Trophoblast cell (in vitro differentiated cells and primary cell): ENCODE measurements around the gene AXIN1.
A peak's percentile ranks its signal among the peaks of the same experiment; 100 is the strongest.

Experiments
- DNase-seq, 2 donors: peaks; one replicate each; pipeline ENCODE4 v3.0.0-alpha.2; 2016
- H2AFZ ChIP-seq: 2 replicates; pipeline ENCODE4 v1.6.1; 2013; ENCODE audit warnings: low read length, moderate library complexity, mild to moderate bottlenecking; ENCODE audit not compliant: insufficient read depth, poor library complexity
- H2AK5ac ChIP-seq: 2 replicates; pipeline ENCODE4 v1.6.1; 2013; ENCODE audit warnings: mild to moderate bottlenecking, low read length
- H2BK120ac ChIP-seq: 2 replicates; pipeline ENCODE4 v1.6.1; 2013; ENCODE audit warnings: low read length, mild to moderate bottlenecking, moderate library complexity; ENCODE audit not compliant: insufficient read depth, poor library complexity
- H2BK12ac ChIP-seq: 2 replicates; pipeline ENCODE4 v1.6.1; 2013; ENCODE audit warnings: mild to moderate bottlenecking, low read length, moderate library complexity
- H2BK5ac ChIP-seq: 2 replicates; pipeline ENCODE4 v1.6.1; 2013; ENCODE audit warnings: low read length, low read depth, moderate library complexity, mild to moderate bottlenecking; ENCODE audit not compliant: poor library complexity
- H3K14ac ChIP-seq: 2 replicates; pipeline ENCODE4 v1.6.1; 2013; ENCODE audit warnings: mild to moderate bottlenecking, low read length
- H3K18ac ChIP-seq: 2 replicates; pipeline ENCODE4 v1.6.1; 2013; ENCODE audit warnings: mild to moderate bottlenecking, low read length
- H3K23ac ChIP-seq: 2 replicates; pipeline ENCODE4 v1.6.1; 2013; ENCODE audit warnings: low read length
- H3K27ac ChIP-seq: 2 replicates; pipeline ENCODE4 v1.5.1; 2013; ENCODE audit warnings: low read depth, mild to moderate bottlenecking, inconsistent platforms, low read length, moderate library complexity
- H3K27me3 ChIP-seq: 2 replicates; pipeline ENCODE4 v1.6.1; 2013; ENCODE audit warnings: inconsistent platforms, mild to moderate bottlenecking, low read length, moderate library complexity; ENCODE audit not compliant: insufficient read depth
- H3K36me3 ChIP-seq, 2 experiments: 1 replicate in 1 of 2; 2 replicates in 1 of 2; pipeline ENCODE4 v1.6.1; 2013; ENCODE audit warnings: low read length in 2 of 2, mild to moderate bottlenecking in 2 of 2, moderate library complexity in 1 of 2; ENCODE audit not compliant: insufficient read depth in 2 of 2, control insufficient read depth in 1 of 2
- H3K4ac ChIP-seq: 2 replicates; pipeline ENCODE4 v1.6.1; 2013; ENCODE audit warnings: low read depth, mild to moderate bottlenecking, low read length, moderate library complexity
- H3K4me1 ChIP-seq, 2 experiments: 1 replicate in 1 of 2; 2 replicates in 1 of 2; pipeline ENCODE4 v1.6.1; 2013; ENCODE audit warnings: low read length in 2 of 2, mild to moderate bottlenecking in 2 of 2, moderate library complexity in 1 of 2; ENCODE audit not compliant: insufficient read depth in 2 of 2, control insufficient read depth in 1 of 2
- H3K4me2 ChIP-seq: 2 replicates; pipeline ENCODE4 v1.6.1; 2013; ENCODE audit warnings: inconsistent platforms, mild to moderate bottlenecking, low read length, moderate library complexity
- H3K4me3 ChIP-seq: 2 replicates; pipeline ENCODE4 v1.5.1; 2013; ENCODE audit warnings: mild to moderate bottlenecking, low read depth, low read length, inconsistent platforms
- H3K79me1 ChIP-seq: one replicate; pipeline ENCODE4 v1.6.1; 2013; ENCODE audit warnings: low read length
- H3K79me2 ChIP-seq: 2 replicates; pipeline ENCODE4 v1.6.1; 2013; ENCODE audit warnings: low read length, mild to moderate bottlenecking; ENCODE audit not compliant: control insufficient read depth, insufficient read depth, poor library complexity
- H3K9ac ChIP-seq: 2 replicates; pipeline ENCODE4 v1.6.1; 2013; ENCODE audit warnings: mild to moderate bottlenecking, low read length
- H3K9me3 ChIP-seq: 2 replicates; pipeline ENCODE4 v1.6.1; 2013; ENCODE audit warnings: low read depth, mild to moderate bottlenecking, control low read depth, inconsistent platforms, low read length; ENCODE audit not compliant: insufficient read depth
- H4K12ac ChIP-seq: 2 replicates; pipeline ENCODE4 v1.6.1; 2013; ENCODE audit warnings: low read depth, mild to moderate bottlenecking, low read length, moderate library complexity
- H4K8ac ChIP-seq: 2 replicates; pipeline ENCODE4 v1.6.1; 2013; ENCODE audit warnings: low read depth, mild to moderate bottlenecking, low read length, moderate library complexity
- H4K91ac ChIP-seq: one replicate; pipeline ENCODE4 v1.6.1; 2013; ENCODE audit warnings: low read depth, mild to moderate bottlenecking, low read length, moderate library complexity
- WGBS: extraction: QIAGEN DNeasy Blood & Tissue Kit; methylation state at CpG from one replicate; pipeline ENCODE4 v1.1.7; 2013; ENCODE audit warnings: missing lambda C conversion rate; ENCODE audit not compliant: insufficient read length, insufficient coverage; ENCODE audit errors: extremely low coverage; 5-methylcytosine and 5-hydroxymethylcytosine counted together

AXIN1 gene

DNA sequence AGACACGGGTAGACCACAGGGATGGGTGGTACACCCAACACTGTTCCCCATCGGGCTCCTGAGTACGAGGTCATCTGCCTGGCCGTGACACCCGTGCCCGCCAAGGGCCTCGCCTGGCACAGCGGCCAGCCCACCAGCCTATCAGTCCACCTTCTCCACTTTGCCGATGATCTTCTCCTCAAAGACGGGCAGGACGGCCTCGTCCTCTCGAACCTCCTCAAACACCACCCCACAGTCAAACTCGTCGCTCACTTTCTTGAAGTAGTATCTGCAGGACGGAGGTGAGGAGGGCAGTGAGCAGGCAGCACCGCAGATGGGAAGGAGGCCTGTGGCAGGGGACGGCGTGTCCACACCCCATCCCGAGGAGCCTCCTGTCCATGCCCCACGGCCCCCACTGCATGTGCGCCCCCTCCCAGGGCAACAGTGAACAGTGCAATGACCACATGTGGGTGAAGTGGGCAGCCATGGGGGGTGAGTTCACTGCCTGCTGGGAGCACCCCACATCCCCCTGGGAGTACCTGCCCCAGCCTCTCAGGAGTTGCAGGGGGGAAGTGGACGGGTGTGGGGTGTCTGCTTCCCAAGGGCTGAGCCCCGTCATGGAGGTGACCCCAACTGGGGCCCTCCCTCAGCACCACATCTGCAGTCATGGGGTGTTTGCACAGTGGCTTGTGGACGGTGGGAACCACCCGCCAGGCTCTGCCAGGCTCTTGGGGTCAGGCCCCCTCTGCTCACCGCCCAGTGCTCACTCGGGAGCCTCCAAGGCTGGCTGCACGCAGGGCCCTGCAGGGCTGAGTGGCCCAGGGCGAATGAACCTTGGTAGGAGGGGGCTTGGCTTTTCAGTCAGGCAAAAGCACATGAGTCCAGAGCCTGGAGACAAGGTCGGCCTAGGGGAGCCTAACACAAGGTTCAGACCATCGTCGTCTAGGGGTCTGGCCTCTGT is 64.3 kb downstream of the AXIN1 start:
- no peak overlapping the region for H2AFZ ChIP-seq
- H4K12ac ChIP-seq: no peak overlapping the region
- WGBS: no CpG with 5 or more reads among the region's 33 CpGs
- no peak overlapping the region for H4K91ac ChIP-seq
- H3K4me2 ChIP-seq: no peak overlapping the region
- no peak overlapping the region for H2BK5ac ChIP-seq
- H3K9ac ChIP-seq: no peak overlapping the region
- H2BK12ac ChIP-seq: no peak overlapping the region
- no peak overlapping the region for H3K4ac ChIP-seq
- no peak overlapping the region for H2AK5ac ChIP-seq
- DNase-seq: no peak
- H2BK120ac ChIP-seq: no peak overlapping the region
- H3K36me3 ChIP-seq: peaks cover 59 to 61% of the 10 kb centered on the region in 2 experiments
- no peak overlapping the region for H3K23ac ChIP-seq
- H3K14ac ChIP-seq: no peak overlapping the region
- H4K8ac ChIP-seq: no peak overlapping the region
- peaks cover 14% of the 10 kb centered on the region for H3K9me3 ChIP-seq
- no peak overlapping the region for H3K27ac ChIP-seq
- no peak overlapping the region for H3K4me3 ChIP-seq
- no peaks in the 10 kb centered on the region for H3K79me1 ChIP-seq
- no peaks in the 10 kb centered on the region for H3K79me2 ChIP-seq
- no peaks in the 10 kb centered on the region for H3K4me1 ChIP-seq
- no peaks in the 10 kb centered on the region for H3K27me3 ChIP-seq
- H3K18ac ChIP-seq: no peak overlapping the region

DNA sequence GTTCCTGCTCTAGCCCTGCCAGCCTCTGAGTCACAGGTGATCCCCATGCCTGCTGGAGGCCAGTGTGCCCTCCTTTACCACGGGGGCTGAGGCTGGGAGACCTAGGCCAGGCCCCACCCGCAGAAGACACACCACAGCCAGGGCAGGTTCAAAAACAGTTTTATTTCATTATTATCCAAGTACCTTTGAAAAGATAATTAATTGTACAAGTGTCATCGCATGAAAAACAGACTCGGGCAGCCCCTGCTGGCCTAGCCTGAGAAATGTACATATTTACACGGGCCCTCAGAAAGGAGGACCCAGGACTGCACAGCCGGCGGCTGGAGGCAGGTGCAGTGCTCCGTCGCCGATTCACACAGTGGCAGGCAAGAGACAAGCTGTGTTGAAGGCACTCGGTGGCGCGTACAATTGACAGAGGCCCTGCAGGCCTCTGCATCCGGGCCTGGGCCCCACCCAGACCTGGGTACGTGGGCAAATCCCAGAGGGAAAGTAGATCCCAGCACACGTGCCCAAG is 65.2 kb downstream of the AXIN1 start:
- no peak overlapping the region for H2BK5ac ChIP-seq
- no peak overlapping the region for H3K4me3 ChIP-seq
- H2BK12ac ChIP-seq: no peak overlapping the region
- no peaks in the 10 kb centered on the region for H3K4me1 ChIP-seq
- no peak overlapping the region for H4K8ac ChIP-seq
- peaks cover 52 to 53% of the 10 kb centered on the region in 2 experiments for H3K36me3 ChIP-seq
- H2BK120ac ChIP-seq: no peak overlapping the region
- WGBS: no CpG with 5 or more reads among the region's 16 CpGs
- DNase-seq: peak in 1 of 2 donors; percentile 27
- H4K91ac ChIP-seq: no peak overlapping the region
- no peak overlapping the region for H2AK5ac ChIP-seq
- H2AFZ ChIP-seq: no peak overlapping the region
- H3K9me3 ChIP-seq: peaks cover 14% of the 10 kb centered on the region
- no peaks in the 10 kb centered on the region for H3K79me2 ChIP-seq
- H3K79me1 ChIP-seq: no peaks in the 10 kb centered on the region
- H3K27ac ChIP-seq: no peak overlapping the region
- no peak overlapping the region for H4K12ac ChIP-seq
- H3K4ac ChIP-seq: no peak overlapping the region
- H3K9ac ChIP-seq: no peak overlapping the region
- no peaks in the 10 kb centered on the region for H3K27me3 ChIP-seq
- H3K4me2 ChIP-seq: no peak overlapping the region
- H3K18ac ChIP-seq: no peak overlapping the region
- H3K14ac ChIP-seq: no peak overlapping the region
- H3K23ac ChIP-seq: no peak overlapping the region

DNA sequence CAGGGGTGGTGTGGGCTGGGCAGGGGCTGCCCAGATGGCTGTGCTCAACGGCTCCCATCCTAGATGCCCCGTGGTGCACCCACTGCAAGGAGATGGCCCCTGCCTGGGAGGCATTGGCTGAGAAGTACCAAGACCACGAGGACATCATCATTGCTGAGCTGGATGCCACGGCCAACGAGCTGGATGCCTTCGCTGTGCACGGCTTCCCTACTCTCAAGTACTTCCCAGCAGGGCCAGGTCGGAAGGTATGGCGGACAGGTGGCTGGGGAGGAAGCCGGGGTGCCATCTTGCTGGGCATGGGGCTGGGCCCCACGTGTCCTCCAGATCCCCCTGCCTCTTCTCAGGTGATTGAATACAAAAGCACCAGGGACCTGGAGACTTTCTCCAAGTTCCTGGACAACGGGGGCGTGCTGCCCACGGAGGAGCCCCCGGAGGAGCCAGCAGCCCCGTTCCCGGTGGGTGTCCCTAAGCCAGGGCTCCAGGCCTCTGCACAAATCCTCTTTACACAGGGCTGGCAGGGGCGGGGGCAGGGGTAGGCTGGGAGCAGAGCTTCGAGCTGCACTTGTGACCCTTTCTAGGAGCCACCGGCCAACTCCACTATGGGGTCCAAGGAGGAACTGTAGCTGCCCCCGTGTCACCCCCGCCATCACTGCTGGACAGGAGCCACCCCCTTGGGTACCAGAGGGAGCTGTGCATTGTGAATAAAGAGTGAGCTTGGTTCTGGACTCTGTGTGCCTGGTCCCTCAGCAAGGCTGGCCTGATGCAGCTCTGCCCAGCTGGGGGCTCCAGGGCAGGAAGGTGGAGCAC is 65.8 kb downstream of the AXIN1 start:
- Histone ChIP-seq H4K12ac (no peak overlapping the region), H3K79me2 (no peaks in the 10 kb centered on the region), H3K14ac (no peak overlapping the region), H2BK120ac (no peak overlapping the region), H4K91ac (no peak overlapping the region), H3K4me2 (no peak overlapping the region), H3K18ac (no peak overlapping the region), H4K8ac (no peak overlapping the region), H3K27me3 (peaks cover 3% of the 10 kb centered on the region), H3K4ac (no peak overlapping the region), H2AFZ (no peak overlapping the region), H3K36me3 (peaks cover 47 to 49% of the 10 kb centered on the region in 2 experiments), H2AK5ac (no peak overlapping the region), H3K4me3 (peak overlapping the region; percentile 37), H3K9ac (no peak overlapping the region), H2BK5ac (no peak overlapping the region), H3K23ac (no peak overlapping the region), H3K4me1 (no peaks in the 10 kb centered on the region), H2BK12ac (no peak overlapping the region), H3K27ac (no peak overlapping the region), H3K79me1 (no peaks in the 10 kb centered on the region), H3K9me3 (peaks cover 16% of the 10 kb centered on the region)
- no peak for DNase-seq
- no CpG with 5 or more reads among the region's 22 CpGs for WGBS

DNA sequence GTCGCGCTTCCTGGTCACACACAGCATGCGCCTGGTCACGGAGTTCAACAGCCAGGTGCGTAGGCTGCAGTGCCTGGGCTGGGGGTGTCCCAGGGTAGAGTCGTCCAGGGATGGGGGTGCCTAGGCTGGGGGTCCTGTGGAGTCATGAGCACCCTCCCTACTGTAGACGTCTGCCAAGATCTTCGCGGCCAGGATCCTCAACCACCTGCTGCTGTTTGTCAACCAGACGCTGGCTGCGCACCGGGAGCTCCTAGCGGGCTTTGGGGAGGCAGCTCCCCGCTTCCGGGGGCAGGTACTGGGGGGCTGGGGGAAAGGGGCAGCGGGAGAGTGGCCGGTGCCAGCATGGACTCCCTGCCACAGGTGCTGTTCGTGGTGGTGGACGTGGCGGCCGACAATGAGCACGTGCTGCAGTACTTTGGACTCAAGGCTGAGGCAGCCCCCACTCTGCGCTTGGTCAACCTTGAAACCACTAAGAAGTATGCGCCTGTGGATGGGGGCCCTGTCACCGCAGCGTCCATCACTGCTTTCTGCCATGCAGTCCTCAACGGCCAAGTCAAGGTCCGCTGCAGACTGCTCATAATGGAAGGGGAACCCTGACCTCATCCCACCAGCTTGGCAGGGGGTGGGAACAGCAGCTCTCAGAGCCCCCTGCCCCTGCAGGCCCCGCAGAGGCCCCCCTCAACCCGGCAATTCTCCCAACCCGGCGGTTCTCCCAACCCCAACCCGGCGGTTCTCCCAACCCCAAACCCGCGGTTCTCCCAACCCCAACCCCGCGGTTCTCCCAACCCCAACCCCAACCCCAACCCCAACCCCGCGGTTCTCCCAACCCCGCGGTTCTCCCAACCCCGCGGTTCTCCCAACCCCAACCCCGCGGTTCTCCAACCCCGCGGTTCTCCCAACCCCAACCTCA is 67.1 kb downstream of the AXIN1 start:
- H3K27ac ChIP-seq: no peak overlapping the region
- no peak for DNase-seq
- H3K36me3 ChIP-seq: peaks cover 34 to 37% of the 10 kb centered on the region in 2 experiments
- no peak overlapping the region for H2AFZ ChIP-seq
- no peaks in the 10 kb centered on the region for H3K79me1 ChIP-seq
- H2BK12ac ChIP-seq: no peak overlapping the region
- no peak overlapping the region for H3K23ac ChIP-seq
- H3K4me2 ChIP-seq: no peak overlapping the region
- no CpG with 5 or more reads among the region's 48 CpGs for WGBS
- no peak overlapping the region for H3K9ac ChIP-seq
- peaks cover 15% of the 10 kb centered on the region for H3K27me3 ChIP-seq
- H4K91ac ChIP-seq: no peak overlapping the region
- no peak overlapping the region for H2BK5ac ChIP-seq
- no peak overlapping the region for H3K4ac ChIP-seq
- no peaks in the 10 kb centered on the region for H3K4me1 ChIP-seq
- H4K12ac ChIP-seq: no peak overlapping the region
- H4K8ac ChIP-seq: no peak overlapping the region
- H3K14ac ChIP-seq: no peak overlapping the region
- no peak overlapping the region for H3K18ac ChIP-seq
- H2BK120ac ChIP-seq: no peak overlapping the region
- H2AK5ac ChIP-seq: no peak overlapping the region
- no peaks in the 10 kb centered on the region for H3K79me2 ChIP-seq
- H3K9me3 ChIP-seq: peaks cover 16% of the 10 kb centered on the region
- H3K4me3 ChIP-seq: no peak overlapping the region
